Measurements from ENCODE around the gene SSTR3.

Gene SSTR3

DNA sequence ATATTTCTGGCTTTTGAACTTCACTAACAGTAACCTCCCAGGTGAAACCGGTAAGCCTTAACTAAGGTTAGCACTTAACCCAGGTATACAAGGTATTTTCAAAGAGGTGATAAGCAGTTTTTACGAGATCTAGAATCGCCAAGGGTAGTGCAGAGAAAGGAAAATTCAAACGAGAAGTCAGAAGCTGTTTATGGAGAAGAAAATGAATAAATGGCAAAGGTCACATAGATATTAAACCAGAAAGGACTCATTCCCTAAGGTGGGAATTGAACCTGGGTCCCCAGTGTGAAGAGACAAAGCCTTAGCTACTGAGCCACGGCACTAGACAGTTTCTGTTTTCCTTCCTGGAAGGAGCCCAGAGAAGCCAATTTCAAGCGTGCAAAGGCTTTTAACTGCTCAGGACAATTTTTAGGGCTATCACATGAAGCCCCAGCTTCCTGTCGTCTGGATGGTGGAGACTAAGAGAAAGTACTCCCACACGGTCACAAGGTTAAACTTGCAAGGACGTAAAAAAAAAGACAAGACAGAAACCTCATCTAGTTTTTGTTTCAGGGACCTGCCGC lies 18.6 kb downstream of the SSTR3 start:
- no peak for DNase-seq

DNA sequence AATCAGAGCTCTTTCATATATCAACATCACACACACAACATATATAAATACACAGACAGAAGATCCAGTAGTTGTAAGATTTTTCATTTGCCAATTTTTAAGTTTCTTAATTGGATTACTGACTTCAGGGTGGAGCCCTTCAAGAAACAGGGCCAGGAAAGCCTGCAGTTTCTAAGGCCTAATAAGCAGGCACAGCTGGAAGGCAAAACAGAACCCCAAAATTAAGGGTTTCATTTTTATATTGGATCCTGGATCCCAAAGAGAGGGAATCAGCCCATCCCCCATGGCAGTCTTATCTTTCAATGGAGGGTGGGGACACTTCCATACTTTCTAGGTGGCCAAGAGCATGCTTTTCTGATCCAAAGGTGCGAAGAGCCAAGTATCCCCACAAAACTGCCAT lies 19.5 kb downstream of the SSTR3 start:
- no peak for DNase-seq

DNA sequence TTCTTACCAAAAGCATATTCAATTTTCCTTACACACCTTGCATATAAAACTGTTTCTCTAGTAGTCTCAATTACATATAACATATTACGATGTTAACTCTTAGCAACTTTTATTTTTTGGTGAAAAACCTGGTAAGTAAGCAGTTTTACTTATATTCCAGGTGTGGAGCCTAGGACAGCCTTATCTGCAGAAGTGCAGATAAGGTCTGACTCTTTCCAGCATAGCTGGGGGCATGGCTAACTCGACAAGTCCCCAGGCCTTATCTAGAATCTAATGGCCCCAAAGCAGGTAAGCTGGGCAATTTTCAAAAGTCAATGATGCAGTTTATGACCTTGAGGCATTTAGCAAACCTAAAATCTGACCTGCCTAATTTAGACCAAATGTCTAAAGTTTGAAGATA lies 20.1 kb downstream of the SSTR3 start:
- no peak for DNase-seq

DNA sequence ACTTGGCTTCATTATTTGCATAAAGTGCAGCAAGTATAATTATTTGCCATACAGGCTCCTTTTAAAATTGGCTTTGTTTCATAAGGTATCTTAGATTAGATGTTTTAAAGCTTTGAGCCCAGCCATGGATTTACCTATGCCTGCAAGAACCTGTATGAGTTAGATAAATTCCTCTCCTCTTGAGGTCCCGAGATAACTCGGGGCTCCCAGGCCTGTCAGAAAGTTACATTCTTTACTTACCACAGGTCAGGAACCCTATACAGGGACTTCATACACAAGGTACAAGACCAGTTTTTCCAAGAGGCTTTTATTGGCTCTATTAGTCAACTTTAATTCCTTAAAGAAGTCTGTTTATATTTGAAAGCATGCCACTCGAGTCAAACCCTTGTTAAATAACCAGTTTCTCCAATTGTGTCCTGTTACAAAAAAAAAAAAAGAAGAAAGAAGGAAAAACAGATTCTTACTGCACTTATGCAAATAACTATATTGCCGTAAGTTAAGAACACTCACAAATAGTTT lies 22.0 kb downstream of the SSTR3 start:
- DNase-seq, result no peak

DNA sequence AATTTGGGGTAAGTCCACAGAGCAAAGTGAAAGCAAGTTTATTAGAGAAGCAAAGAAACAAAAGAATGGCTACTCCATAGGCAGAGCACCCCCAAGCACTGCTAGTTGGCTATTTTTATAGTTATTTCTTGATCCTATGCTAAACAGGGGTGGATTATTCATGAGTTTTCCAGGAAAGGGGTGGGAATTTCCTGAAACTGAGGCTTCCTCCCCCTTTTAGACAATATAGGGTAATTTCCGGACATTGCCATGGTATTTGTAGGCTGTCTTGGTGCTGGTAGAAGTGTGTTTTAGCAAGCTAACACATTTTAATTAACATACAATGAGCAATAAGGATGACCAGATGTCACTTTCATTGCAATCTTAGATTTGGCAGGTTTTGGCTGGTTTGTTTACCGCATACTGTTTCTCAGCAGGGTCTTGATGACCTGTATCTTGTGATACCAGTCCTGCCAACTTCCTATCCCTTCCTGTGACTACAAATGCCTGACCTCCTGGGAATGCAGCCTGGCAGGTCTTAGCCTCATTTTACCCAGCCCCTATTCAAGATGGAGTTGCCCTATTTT lies 23.3 kb downstream of the SSTR3 start:
- no peak for DNase-seq

DNA sequence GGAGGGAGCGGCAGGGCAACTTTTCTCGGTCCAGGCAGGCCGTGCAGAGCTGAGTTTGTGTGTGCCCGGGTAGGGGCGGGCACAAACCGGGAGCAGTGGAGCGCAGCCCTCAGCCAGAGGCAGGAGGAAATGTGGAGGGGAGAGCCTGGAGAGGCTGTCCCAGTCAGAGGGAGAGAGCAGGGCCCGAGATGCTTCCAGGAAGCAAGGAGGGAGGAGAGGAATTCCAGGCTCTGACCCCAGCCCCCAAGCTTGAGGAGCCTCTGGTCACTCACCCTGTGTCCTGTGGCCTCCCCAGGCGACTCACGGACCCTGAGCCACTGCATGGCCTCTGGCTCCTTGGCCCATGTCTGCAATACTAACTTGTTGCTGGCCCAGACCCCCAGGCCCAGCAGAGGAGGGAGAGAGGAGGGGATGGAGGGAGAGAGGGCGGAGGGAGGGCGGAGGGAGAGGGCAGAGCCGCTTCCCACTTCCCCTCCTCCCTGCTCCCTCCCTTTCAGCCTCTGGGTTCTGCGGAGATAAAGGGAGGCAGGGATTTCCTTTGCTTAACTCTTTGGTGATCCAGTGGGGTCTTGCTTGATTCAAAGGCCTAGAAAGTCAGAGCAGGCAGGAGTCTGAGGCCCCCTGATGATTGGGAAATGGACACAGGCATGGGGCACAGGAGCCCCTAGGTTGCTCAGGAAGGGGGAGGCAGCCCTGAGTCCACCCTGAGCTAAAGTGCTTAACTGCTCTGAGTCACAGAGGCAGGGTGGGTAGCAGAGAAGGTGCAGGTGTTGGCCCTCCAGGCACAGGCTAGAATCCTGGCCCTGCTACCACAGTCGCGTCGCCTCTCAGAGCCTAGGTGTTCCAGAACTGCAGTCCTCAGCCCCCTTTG lies 24.2 kb downstream of the SSTR3 start, which contains the start of gene C1QTNF6:
Gene C1QTNF6 (minus strand): TSS at position 357 of the 871 bp plus-strand sequence. CDS start 34 bp downstream, at position 323.
- DNase-seq, result peak; percentile 38

DNA sequence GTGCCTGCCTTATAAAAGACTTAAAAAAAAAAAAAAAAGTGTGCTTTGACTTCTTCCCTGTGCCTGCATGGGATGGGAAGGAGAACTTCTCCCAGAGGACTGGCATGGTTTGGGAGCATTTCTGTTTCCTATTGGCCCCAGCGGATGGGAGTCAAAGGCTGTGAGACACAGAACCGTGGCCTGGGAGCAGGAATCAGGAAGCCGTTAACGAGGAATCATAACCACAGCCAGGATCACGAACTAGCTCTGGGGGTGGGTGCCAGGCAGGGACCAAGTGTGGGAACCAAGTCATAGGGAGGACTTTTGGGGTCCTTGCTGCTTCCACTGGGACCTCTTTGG lies 24.8 kb downstream of the SSTR3 start:
- peak; percentile 38 for DNase-seq

DNA sequence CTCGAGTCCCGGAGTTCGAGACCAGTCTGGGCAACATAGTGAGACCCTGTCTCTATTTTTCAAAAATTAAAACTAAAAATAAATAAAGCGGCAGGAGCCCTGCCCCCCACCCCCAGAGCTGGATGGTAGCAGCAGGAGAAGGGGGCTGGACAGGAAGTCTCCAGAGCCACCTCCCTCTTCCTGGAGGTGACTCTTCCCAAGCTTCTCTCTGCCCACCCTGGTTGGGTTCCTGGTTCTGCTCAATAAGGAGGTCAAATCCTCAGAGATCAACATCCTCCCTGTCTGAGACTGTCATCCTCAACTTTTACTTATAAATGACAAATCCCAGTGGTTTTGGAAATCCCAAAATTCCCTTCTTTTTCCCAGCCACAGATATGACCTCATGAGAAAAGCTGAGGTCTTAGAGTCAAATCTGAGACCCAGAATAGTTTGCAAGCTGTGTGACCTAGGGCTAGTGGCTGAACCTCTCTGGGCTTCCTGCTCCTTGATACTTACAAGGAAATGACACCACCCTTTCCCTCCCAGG lies 25.2 kb downstream of the SSTR3 start:
- no peak for DNase-seq

DNA sequence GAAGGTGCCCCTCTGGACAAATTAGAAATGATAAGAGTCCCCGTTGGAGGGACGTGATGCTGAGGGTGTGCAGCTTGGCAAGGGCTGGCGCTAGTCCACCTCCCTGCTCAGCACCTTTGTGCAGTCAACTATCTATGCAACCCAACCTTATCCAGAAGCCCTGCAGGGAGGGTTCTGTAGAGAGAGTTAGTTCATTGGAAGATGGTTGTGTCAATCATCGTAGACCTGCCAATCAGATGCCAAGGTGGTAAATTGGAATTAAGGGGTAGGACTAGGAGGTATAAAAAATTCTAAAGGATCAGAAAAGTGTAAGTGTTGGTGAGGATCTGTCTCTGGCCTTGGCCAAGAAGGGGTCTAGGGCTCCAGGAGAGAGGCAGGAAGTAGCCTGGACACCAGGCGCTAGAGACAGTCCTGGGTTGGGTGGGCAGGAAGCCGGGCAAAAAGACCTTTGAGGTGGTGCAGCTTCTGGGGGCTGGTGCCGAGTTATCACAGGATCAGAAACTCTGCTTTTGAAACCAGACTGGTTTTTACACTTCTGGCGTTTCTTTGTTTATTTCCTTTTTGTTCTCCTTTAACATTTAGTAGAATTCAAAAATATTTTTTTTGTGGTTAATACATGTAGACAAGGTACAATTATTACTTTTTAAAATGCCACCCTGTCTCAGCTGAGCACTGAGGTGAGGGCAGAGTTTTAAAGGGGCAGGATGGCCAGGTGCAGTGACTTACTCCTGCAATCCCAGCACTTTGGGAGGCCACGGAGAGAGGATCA lies 25.9 kb downstream of the SSTR3 start:
- DNase-seq, result peak; percentile 77

DNA sequence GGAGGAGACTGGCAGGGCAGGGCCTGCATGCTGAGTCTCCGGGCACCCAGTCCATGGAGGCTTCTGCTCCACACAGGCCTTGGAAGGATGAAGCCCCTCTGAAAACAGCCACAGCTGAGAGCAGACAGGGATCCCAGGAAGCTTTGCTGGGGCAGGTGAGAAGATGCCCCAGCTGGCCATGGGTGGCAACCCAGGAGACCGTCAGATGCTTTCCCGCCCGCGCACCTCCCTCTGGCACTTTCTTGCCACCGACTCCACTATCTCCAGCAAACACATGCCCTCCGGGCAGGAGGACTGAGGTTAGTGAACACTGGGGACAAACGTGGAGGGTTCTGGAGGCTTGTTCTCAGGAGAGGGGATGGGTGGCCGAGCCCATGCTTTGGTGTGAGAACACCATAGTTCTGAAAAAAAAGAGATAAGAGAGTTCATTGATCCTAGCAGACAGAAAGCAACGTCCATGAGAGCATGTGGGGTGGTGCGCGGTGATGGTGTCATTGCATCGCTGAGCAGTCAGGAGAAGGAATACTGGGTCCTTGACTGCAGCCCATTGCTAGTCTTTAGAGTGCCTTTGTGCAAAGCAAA lies 26.5 kb downstream of the SSTR3 start:
- DNase-seq, result no peak

DNA sequence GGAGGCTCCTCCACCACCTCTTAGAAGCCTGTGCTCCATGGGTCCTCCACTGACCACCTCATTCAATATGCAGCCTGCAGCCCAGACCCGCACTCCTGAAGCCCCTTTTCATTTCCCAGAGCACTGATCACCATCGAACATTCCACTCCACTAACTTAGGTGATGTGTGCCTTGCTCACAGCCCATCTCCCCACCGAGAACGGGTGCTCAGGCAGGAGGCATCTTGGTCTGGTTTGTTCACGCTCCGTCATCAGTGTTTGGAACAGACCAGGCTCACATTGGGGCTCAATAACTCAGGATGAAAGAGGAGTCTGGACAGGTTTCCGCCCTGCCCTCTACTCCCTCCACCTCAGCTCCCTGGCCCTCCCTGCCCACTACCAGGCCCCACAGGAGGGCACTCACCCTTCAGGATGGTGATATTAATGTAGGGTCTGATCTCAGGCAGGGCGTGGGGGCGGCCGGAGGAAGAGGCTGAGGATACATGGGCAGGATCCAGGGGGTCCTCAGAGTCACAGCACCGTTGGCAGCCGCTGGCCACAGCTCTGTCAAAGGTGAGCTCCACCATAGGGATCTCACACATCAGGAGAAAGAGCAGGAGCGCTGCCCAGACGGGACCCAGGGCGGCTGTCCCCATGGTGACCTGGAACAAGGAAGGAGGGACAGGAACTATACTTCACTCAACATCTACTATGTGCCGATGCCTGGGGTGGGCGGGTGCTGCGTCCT lies 27.3 kb downstream of the SSTR3 start:
- no peak for DNase-seq

DNA sequence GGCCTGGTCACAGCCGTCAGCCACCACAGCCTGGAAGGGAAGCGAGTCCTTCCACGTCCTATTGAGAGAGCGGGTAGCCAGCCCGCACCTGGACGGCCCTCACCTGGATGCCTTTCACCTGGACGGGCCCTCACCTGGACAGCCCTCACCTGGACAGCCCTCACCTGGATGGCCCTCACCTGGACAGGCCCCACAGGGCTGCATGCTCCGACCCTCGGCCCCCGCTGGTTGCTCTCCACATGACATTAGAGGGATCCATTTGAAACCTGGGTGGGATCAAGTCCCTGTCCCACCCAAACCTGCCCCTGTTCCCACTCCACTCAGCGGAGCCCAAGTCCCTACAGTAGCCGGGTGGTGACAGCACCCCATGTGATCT lies 27.9 kb downstream of the SSTR3 start:
- DNase-seq, result no peak

DNA sequence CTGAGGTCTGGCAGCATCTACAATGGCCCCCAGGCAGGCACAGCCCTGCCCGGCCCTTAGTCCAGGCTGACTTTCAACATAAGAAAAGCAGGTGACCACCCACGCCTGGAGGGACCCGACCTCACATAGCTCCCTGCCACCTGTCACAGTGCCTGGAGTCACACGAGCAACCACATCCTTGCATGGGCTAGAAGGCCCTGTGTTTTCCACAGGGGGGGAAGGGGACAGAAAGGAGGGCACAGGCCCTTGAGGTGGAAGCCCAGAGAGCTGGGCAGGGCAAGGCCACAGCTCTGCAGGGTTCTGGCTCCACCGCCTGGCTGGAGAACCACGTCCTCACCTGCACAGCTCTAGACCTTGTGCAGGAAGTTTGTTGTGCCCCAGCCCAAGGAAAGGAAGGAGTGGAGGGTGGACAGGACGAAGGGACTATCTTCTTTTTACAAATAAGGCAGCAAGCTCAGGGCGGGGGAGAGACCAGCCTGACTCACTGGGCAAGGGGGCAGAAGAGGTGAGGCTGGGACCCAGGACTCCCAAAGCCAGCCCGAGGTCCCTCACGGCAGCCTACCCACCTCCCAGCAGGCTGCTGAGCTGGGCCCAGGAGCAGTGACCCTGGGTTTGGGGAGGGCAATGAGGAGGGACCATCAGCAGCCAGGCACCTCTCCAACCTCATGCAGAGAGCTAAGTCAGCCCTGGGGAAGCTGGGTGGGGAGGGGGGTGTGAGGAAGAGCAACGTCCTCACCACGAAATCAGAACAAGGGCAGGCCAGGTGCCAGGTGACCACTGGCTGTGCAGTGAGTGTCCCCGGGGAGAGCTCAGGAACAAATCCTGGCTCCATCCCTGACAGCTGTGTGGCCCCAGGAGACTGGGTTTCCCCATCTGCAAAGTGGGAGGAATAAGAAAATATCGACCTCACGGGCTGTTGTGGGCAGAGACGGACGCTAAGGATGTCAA lies 28.6 kb downstream of the SSTR3 start:
- DNase-seq, result no peak

DNA sequence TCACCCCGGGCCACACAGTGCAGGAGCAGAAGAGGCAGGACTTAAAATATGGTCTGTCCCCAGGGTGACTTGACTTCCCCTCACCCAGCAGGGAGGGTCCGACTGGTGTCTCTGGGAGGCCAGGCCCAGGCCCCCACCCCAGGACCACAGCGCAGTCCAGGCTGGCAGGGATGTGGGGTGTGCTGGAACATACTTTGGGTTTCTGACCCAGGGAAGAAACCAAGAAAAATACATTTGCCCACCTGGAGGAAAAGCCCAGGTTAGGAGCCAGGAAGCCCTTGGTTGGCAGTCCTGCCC lies 29.4 kb downstream of the SSTR3 start:
- no peak for DNase-seq

DNA sequence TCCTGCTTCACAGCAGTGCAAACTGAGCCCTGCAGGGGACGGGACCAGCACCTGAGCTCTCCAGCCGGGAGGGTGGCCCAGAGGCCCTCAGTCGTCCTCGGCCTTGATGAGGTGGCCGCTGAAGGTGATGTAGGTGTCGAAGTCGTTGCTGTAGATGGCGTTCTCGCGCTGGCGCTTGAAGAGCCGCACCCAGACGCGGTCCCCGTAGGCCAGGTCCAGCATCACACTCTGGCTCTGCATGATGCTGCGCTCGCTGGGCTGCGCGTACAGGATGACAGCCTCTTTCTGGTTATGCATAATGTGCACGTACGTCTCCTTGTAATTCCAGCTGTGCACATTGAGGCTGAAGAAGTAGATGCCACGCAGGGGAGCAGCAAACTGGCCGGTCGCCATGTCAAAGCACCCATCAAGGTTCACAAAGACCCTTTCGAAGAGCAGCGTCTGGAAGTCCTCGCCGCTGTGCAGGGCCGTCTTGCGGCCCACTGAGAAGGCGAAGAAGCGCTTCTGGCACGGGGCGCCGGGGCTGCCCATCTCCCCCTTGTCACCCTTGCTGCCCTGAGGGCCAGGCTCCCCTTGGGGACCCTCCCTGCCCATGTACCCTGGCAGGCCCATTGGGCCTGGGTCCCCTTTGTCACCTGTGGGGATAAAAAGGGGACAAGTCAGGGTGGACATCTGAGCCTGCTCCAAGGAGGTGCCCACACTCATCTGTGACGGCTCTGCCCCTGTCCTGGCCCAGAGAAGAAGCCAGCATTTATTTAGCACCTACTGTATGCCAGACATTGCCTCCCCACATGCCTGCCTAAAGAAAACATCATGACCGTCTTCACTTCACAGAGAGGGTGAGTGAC lies 30.0 kb downstream of the SSTR3 start:
- no peak for DNase-seq

DNA sequence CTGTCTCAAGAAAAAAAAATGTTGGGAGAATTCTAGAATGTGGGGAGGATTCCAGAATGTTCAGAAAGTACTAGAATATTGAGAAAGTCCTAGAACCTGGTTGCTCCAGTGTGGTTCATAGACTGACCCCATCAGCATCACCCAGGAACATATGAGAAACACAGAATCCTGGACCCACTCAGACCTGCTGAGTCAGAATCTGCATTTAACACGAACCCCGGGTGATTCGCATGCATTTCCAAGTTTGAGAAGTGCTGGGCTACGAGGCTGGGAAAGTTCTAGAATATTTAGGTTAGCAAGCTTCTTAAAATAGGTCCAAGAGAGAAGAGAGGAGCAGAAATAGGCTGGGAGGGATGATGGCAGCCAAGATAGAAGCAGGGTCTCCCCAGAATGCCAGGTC lies 30.6 kb downstream of the SSTR3 start:
- DNase-seq, result no peak

DNA sequence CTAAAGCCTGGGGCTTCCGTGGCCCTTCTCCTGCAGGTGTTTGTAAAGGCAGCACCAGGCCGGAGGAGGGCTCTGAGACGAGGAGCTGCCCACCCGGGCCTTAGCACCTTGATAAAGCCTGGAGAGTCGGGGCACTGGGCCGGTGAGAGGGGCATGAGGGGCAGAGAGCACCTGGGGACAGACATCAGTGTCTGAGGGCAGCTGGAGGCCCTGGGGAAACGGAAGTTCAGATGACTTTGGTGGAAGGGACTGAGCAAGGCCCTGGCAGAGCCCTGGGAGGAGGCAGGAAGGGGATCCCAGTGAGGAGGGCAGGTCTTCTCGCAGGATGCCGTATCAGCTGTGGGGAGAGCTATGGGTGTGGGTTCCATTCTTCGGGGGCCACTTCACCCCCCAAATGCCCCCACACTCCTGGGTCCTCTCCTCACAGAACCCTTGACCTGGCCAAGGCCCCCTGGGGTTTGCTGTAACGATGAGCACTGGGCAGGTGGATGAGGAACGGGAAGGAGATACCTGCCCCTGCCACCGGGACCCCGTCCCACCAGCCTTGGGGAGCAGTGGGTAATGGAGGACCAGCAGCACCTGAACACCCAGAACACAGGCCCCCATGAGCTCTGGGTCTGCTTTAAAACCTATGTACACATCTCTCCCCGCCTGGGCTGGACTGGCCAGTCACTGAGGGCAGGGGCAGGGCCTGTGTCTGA lies 31.6 kb downstream of the SSTR3 start:
- DNase-seq, result no peak

DNA sequence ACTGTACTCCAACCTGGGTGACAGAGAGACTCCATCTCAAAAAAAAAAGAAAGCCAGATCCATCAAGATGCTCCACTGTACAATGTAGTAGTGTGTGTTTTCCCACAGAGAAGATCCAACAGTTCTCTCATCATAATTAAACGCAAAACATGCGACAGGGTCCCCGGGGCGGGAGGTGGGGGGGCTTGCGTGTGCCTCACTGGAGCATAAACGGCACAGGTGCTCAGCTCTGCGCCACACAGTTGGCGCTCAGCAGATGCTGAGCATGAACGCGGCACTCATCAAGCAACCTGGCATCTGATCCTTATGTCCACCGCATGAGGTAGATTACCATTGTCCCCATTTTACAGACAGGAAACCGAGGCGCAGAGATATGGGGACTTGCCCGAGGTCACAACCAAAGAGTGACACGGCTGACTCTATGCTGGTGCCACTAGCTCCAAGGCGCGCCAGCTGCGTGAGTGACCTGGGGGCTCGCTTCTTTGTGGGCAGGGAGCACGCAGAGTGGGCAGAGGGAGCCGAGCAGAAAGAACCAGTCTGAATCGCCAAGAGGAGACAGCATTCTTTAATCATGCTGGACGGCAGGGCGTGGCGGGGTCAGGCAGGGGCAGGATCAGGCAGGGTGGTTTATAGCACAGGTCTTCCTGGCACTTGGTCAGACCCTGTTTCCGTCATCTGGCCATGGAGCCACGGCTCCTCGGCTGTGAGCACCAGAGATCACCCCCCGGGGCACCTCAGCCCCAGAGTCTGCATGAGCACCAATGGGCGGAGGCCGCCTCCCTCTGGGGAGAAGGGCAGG lies 32.5 kb downstream of the SSTR3 start:
- DNase-seq, result no peak

DNA sequence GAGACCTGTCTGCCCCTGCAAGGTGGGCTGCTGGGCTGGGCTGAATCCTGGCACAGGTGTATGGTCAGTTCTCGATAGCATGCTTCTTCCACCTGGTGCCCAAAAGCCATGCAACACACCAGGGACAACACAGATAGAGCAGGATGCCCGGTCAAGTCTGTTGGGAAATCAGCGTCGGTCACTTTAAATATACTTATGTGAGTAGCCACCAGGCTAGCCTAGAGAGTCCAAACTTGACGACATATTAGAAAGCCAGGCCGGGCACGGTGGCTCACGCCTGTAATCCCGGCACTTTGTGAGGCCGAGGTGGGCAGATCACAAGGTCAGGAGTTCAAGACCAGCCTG lies 33.2 kb downstream of the SSTR3 start:
- DNase-seq, result no peak

Data from DMS153 (cell line).